ENCODE measurements around the gene ZMYND15. TPM values are rescaled to one million over a fixed set of nuclear protein-coding genes. Genes with fewer than 3 reads are reported as not detected.

Gene ZMYND15
- total and polyA plus RNA-seq, 2 of the 13 experiments (the other 11 are each of a cell fraction or from before 2014, with no cell fraction given) = 0.24 to 2.7 TPM

GRCh38 chr17:4777969-4778760 is 38.5 kb downstream of the ZMYND15 start (continued):
- TF ChIP-seq GLMP (CRISPR knock-in tag; IDR thresholded peaks at IDR 0.05; ENCODE audit: borderline replicate concordance) (no peak), ZNF256 (CRISPR knock-in tag; conservative IDR thresholded peaks at IDR 0.05) (no peak; the same call in 1 of the 2 replicates), HNRNPUL1 (IDR thresholded peaks at IDR 0.05; ENCODE audit: low read depth, low read length) (no peak), BCL3 (CRISPR knock-in tag; IDR thresholded peaks at IDR 0.05) (peak; percentile 32; the same call in 1 of the 2 replicates), HNRNPH1 (optimal IDR thresholded peaks at IDR 0.05; ENCODE audit: low read depth, low read length) (no peak), SRY (CRISPR knock-in tag; IDR thresholded peaks at IDR 0.05) (no peak), BCL6 (CRISPR knock-in tag; IDR thresholded peaks at IDR 0.05) (peak; percentile 77), ZNF674 (CRISPR knock-in tag; IDR thresholded peaks at IDR 0.05; ENCODE audit: low read depth) (no peak), ZNF672 (CRISPR knock-in tag; IDR thresholded peaks at IDR 0.05) (no peak), HMGA1 (CRISPR knock-in tag; conservative IDR thresholded peaks at IDR 0.05) (no peak), ZFY (CRISPR knock-in tag; IDR thresholded peaks at IDR 0.05) (peak; percentile 49), ZNF652 (CRISPR knock-in tag; IDR thresholded peaks at IDR 0.05; ENCODE audit: borderline replicate concordance, low read depth) (peak; percentile 38; the same call in 1 of the 2 replicates), NFAT5 (CRISPR knock-in tag; IDR thresholded peaks at IDR 0.05) (no peak), ZNF292 (CRISPR knock-in tag; IDR thresholded peaks at IDR 0.05; ENCODE audit: borderline replicate concordance, low read depth) (peak; percentile 99), NFRKB (IDR thresholded peaks at IDR 0.05) (no peak), ZNF703 (CRISPR knock-in tag; IDR thresholded peaks at IDR 0.05; ENCODE audit: borderline replicate concordance) (no peak), ZNF605 (CRISPR knock-in tag; IDR thresholded peaks at IDR 0.05) (no peak), XBP1 (CRISPR knock-in tag; IDR thresholded peaks at IDR 0.05) (no peak), SPEN (CRISPR knock-in tag; IDR thresholded peaks at IDR 0.05; ENCODE audit: low read depth) (peak; percentile 42; the same call in 1 of the 2 replicates)
- TF ChIP-seq, protein P1, sequence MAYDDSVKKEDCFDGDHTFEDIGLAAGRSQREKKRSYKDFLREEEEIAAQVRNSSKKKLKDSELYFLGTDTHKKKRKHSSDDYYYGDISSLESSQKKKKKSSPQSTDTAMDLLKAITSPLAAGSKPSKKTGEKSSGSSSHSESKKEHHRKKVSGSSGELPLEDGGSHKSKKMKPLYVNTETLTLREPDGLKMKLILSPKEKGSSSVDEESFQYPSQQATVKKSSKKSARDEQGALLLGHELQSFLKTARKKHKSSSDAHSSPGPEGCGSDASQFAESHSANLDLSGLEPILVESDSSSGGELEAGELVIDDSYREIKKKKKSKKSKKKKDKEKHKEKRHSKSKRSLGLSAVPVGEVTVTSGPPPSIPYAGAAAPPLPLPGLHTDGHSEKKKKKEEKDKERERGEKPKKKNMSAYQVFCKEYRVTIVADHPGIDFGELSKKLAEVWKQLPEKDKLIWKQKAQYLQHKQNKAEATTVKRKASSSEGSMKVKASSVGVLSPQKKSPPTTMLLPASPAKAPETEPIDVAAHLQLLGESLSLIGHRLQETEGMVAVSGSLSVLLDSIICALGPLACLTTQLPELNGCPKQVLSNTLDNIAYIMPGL (CRISPR knock-in tag; IDR thresholded peaks at IDR 0.05; ENCODE audit: borderline replicate concordance in 1 of 2, low read depth in 1 of 2) = 0 out of 4 replicates have a peak, but pooled peaks of 1 of the 2 experiments have one; percentile 38
